Karpas-422 (cell line): ENCODE measurements around the gene PXDN. TPM values are rescaled to one million over a fixed set of nuclear protein-coding genes. Genes with fewer than 3 reads are reported as not detected.

Experiments
- DNase-seq: peaks from one replicate; pipeline ENCODE4 v3.0.0-alpha.2; 2015
- H2AFZ ChIP-seq: fragments of 200-600 bp; sonication (generic); 2 replicates; pipeline ENCODE4 v1.6.1; 2014; ENCODE audit warnings: antibody characterized with exemption, low read length, mixed read lengths
- H3K27ac ChIP-seq: fragments of 200-600 bp; sonication (generic); 2 replicates; pipeline ENCODE4 v1.5.1; 2014; ENCODE audit warnings: mild to moderate bottlenecking, low read length, moderate library complexity
- H3K27me3 ChIP-seq: fragments of 200-600 bp; sonication (generic); 2 replicates; pipeline ENCODE4 v1.6.1; 2014; ENCODE audit warnings: low read length, mixed read lengths
- H3K36me3 ChIP-seq: fragments of 200-600 bp; sonication (generic); 2 replicates; pipeline ENCODE4 v1.6.1; 2014; ENCODE audit warnings: low read length, mixed read lengths; ENCODE audit not compliant: insufficient read depth
- H3K4me1 ChIP-seq: fragments of 200-600 bp; sonication (generic); 2 replicates; pipeline ENCODE4 v1.6.1; 2014; ENCODE audit warnings: mild to moderate bottlenecking, low read length, mixed read lengths
- H3K4me2 ChIP-seq: fragments of 200-600 bp; sonication (generic); 2 replicates; pipeline ENCODE4 v1.6.1; 2014; ENCODE audit warnings: low read length, low read depth, mild to moderate bottlenecking; ENCODE audit not compliant: poor library complexity, severe bottlenecking
- H3K4me3 ChIP-seq: fragments of 200-600 bp; sonication (generic); 2 replicates; pipeline ENCODE4 v1.5.1; 2014; ENCODE audit warnings: mild to moderate bottlenecking, antibody characterized with exemption, low read length, mixed read lengths
- H3K79me2 ChIP-seq: fragments of 200-600 bp; sonication (generic); 2 replicates; pipeline ENCODE4 v1.6.1; 2014; ENCODE audit warnings: mild to moderate bottlenecking, low read length, mixed read lengths
- H3K9ac ChIP-seq: fragments of 200-600 bp; sonication (generic); 2 replicates; pipeline ENCODE4 v1.6.0; 2014; ENCODE audit warnings: low read length
- H3K9me2 ChIP-seq: fragments of 200-600 bp; sonication (generic), shearing (Covaris generic); replicated peaks from 2 replicates; pipeline ENCODE4 v1.6.0; 2014; ENCODE audit warnings: mild to moderate bottlenecking, low read length, moderate library complexity; ENCODE audit not compliant: insufficient read depth
- H3K9me3 ChIP-seq: fragments of 300-700, 200-600 bp; sonication (generic); 2 replicates; pipeline ENCODE4 v1.6.1; 2014; ENCODE audit warnings: low read length, mixed read lengths
- H4K20me1 ChIP-seq: fragments of 200-600 bp; sonication (generic); 2 replicates; pipeline ENCODE4 v1.6.1; 2014; ENCODE audit warnings: mild to moderate bottlenecking, antibody characterized with exemption, low read length, low read depth; ENCODE audit not compliant: insufficient read depth
- total RNA-seq: library from RNA; depleted of rRNA; stranded (reverse); fragments of >200 nt; shearing (Covaris generic); gene quantifications from 2 replicates; pipeline ENCODE4 v1.2.3, GENCODE V29; 2014; ENCODE audit warnings: low replicate concordance

PXDN gene
- total RNA-seq, 1 experiment from 2014 or later, result not detected

DNA sequence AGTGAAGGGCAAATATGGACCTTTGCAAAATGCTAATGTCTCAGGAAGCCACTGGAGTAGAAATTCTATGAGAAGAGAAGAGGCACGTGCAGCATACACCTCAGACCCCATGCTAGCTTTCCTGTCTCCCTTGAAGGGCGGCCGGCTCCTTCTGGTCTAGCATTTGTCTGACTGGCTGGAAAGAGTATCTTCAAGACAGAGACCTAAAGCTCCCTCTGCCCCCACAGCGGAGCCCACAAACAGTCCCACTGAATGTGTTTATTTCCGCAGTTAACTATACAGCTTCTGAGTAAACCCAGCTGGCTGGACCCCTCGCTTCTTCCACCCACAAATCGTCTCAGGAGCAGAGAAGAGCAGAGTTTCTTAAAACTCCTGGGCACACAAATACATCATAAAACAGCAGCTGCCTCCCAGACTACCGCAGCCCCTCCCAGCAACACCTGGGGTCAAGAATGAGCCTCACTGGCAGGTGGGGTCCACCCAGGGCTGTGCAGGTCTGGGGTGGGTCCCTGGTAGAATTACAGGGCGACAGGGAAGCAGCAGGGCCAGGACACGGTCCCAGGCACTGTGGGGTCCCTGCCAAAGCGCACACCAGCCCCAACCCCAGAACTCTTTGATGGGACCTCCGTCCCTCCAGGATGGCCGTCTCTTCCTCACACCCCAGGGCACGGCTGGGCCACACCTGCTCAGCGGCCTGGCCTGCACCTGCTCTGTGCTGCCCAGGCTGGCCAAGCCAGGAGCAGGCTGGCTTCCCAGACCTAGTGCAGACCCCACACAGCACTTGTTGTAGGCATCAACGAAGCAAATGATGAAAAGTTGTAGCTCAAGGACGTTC lies 103.8 kb downstream of the PXDN start:
- no peaks in the 10 kb centered on the region for H3K9me3 ChIP-seq
- H3K4me3 ChIP-seq, result no peak overlapping the region
- no peaks in the 10 kb centered on the region for H3K4me1 ChIP-seq
- no peak overlapping the region for H3K4me2 ChIP-seq
- no peaks in the 10 kb centered on the region for H3K9me2 ChIP-seq
- H4K20me1 ChIP-seq, result no peaks in the 10 kb centered on the region
- DNase-seq, result no peak
- no peaks in the 10 kb centered on the region for H3K36me3 ChIP-seq
- no peaks in the 10 kb centered on the region for H3K27me3 ChIP-seq
- H3K9ac ChIP-seq, result no peak overlapping the region
- no peak overlapping the region for H2AFZ ChIP-seq
- H3K79me2 ChIP-seq, result no peaks in the 10 kb centered on the region
- no peak overlapping the region for H3K27ac ChIP-seq

DNA sequence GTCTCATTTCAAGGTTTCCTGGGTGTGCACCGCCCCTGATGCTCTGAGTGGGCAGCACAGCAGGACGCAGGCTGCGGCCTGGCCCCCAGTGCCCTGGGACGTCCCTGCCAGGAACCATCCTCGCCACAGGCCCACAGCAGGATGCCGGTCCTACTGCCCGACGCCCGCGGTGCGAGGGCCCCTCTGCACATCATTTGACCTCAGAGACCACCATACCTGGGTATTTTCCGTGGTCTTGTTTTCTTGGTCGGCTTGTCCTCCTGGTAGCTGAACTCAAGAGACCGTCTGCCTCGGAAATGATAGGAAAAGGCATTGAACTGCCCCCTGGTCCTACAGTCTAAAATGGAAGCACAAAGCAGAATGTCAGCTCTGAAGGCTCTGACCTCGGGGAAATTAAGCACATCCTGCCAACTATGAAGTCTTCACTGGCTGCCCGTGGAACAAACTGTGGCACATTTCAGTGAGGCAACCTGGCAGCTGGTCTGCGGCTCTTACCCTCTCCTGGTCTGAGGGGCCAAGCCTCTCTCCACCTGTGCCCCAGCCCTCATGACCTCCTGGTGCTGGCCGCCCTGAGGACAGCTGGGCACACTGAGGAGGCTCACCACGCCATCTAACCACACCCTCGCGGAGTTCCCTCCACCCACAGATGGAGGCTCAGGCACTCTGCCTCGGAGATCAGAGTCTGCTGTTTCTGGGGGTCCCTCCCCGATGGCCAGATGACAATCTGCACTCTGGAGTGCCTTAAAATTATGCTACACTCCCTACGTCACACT lies 105.0 kb downstream of the PXDN start:
- DNase-seq, result no peak
- Histone ChIP-seq H3K9ac (no peak overlapping the region), H3K27me3 (no peaks in the 10 kb centered on the region), H4K20me1 (no peaks in the 10 kb centered on the region), H3K4me3 (no peak overlapping the region), H3K4me1 (no peaks in the 10 kb centered on the region), H3K79me2 (no peaks in the 10 kb centered on the region), H3K9me2 (no peaks in the 10 kb centered on the region), H3K9me3 (no peaks in the 10 kb centered on the region), H3K27ac (no peak overlapping the region), H3K36me3 (no peaks in the 10 kb centered on the region), H3K4me2 (no peak overlapping the region), H2AFZ (no peak overlapping the region)

DNA sequence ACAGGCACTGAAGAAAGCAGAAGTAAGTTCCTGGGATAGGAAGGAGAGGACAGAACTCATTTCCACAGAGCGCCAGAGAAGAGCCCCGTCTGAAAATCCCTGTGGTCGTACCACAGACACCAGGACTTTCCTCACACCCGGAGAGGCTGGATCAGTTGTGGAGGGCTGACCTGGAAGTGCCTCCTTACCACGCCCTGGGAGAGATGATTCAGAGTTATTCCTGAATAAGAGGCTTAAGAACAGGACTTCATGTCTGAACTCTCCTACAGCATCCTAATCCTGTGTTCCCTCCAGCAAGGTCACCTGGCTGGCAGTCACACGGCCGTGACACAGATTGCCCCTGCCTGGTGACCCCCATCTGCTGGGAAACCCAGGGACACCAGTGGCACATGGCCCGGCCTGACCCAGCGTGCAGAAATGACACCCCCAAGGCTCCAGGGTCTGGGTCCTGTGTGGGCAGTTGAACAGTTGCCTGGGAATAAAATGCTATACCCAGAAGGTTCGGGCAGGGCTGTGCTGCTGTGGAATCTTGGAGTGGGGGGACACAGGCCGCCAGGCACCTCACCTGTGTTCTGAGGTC lies 105.9 kb downstream of the PXDN start:
- Histone ChIP-seq H3K4me2 (no peak overlapping the region), H2AFZ (no peak overlapping the region), H3K4me1 (no peaks in the 10 kb centered on the region), H3K27ac (no peak overlapping the region), H3K9ac (no peak overlapping the region), H3K79me2 (no peaks in the 10 kb centered on the region), H3K9me3 (no peaks in the 10 kb centered on the region), H3K9me2 (no peaks in the 10 kb centered on the region), H4K20me1 (no peaks in the 10 kb centered on the region), H3K27me3 (no peaks in the 10 kb centered on the region), H3K4me3 (no peak overlapping the region), H3K36me3 (no peaks in the 10 kb centered on the region)
- DNase-seq, result no peak

DNA sequence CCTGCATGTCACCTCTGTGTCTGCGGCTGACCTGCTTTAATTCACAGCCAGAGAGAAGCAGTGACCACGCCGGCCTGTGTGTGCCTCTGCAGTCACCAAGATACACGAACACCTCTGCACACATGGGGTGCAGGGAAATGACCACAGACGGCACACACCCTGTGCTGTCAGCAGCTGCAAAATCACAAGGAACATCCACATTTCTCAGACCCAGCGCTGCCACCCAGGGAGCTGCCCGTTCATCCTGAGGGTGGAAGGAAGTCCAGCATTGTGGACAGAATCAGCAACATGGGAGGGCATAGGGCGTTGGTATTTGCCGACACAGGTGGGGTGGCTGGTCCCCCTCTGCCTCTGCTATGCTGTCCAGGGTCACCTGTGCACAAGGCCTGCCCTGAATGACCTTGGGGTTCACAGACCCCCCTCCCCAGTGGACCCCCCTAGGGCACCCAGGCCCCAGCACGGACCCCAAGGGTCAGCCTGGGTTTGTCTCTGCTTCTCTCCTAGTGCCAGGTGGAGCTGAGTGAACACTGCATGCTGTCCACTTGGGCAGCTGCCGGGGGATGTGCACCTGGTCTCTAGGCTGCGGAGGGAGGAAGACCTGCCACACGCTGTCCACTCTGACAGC lies 107.4 kb downstream of the PXDN start:
- Histone ChIP-seq H3K4me2 (no peak overlapping the region), H3K79me2 (no peaks in the 10 kb centered on the region), H3K4me3 (no peak overlapping the region), H3K4me1 (no peaks in the 10 kb centered on the region), H3K9me3 (no peaks in the 10 kb centered on the region), H3K27me3 (no peaks in the 10 kb centered on the region), H3K9me2 (no peaks in the 10 kb centered on the region), H2AFZ (no peak overlapping the region), H3K27ac (no peak overlapping the region), H3K9ac (no peak overlapping the region), H4K20me1 (no peaks in the 10 kb centered on the region), H3K36me3 (no peaks in the 10 kb centered on the region)
- DNase-seq, result no peak

DNA sequence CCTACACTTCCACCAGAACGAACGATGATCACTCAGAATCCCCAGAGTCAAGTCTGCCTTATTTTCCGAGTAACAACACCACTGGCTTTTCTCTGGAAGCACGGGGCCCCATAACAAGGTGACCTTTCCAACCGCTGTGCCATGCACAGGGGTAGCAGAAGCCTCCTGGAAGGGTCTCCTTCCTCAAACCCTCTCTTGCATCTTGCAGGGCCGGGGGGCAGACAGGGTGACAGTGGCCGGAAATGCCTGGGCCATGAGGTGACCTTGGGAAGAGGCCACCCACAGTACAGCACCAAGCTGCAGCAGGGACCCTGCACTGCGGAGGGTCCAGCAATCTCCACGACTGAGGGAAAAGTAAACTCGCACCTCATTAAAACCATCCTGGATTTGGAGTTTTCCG lies 108.5 kb downstream of the PXDN start:
- H3K9me2 ChIP-seq, result no peaks in the 10 kb centered on the region
- H2AFZ ChIP-seq, result no peak overlapping the region
- H3K9ac ChIP-seq, result no peak overlapping the region
- DNase-seq, result no peak
- H4K20me1 ChIP-seq, result no peaks in the 10 kb centered on the region
- H3K79me2 ChIP-seq, result no peaks in the 10 kb centered on the region
- no peak overlapping the region for H3K27ac ChIP-seq
- no peaks in the 10 kb centered on the region for H3K4me1 ChIP-seq
- no peaks in the 10 kb centered on the region for H3K27me3 ChIP-seq
- H3K4me2 ChIP-seq, result no peak overlapping the region
- no peak overlapping the region for H3K4me3 ChIP-seq
- H3K9me3 ChIP-seq, result no peaks in the 10 kb centered on the region
- H3K36me3 ChIP-seq, result no peaks in the 10 kb centered on the region

DNA sequence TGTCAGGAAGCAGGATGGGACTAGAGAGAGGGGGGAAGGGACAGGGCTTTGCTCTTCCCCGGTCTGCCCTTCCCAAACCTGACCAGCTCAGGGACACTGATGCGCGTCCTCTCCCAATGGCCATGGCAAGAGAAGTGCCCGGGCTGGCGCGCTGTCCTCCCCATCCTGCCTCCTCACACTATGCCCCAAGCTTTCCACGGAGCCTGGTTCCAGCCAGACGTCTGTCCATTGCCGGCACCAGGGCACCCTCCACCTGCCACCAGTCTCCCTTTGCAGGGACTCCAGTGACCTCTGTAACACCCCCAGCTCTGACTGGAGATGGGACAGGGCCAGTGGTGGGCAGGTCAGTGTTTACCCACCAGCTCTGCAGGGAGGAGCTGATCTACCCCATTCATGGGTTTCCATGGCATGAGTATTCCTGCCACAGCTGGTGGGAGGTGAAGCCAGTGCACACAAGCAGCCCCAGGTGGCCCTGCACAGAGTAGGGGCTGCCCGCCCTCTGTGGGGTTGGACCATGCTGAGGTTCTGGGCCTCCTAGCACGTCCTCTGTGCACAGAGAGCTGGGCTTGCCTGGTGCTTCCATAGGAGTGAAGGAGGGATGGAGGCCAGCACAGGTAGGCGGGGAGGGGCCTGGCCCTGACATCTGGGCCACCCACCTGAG lies 109.5 kb downstream of the PXDN start:
- Histone ChIP-seq H3K9ac (no peak overlapping the region), H3K4me1 (no peaks in the 10 kb centered on the region), H3K9me3 (no peaks in the 10 kb centered on the region), H3K9me2 (no peaks in the 10 kb centered on the region), H2AFZ (no peak overlapping the region), H3K36me3 (no peaks in the 10 kb centered on the region), H3K27me3 (no peaks in the 10 kb centered on the region), H4K20me1 (no peaks in the 10 kb centered on the region), H3K4me3 (no peak overlapping the region), H3K27ac (no peak overlapping the region), H3K4me2 (no peak overlapping the region), H3K79me2 (no peaks in the 10 kb centered on the region)
- DNase-seq, result no peak

DNA sequence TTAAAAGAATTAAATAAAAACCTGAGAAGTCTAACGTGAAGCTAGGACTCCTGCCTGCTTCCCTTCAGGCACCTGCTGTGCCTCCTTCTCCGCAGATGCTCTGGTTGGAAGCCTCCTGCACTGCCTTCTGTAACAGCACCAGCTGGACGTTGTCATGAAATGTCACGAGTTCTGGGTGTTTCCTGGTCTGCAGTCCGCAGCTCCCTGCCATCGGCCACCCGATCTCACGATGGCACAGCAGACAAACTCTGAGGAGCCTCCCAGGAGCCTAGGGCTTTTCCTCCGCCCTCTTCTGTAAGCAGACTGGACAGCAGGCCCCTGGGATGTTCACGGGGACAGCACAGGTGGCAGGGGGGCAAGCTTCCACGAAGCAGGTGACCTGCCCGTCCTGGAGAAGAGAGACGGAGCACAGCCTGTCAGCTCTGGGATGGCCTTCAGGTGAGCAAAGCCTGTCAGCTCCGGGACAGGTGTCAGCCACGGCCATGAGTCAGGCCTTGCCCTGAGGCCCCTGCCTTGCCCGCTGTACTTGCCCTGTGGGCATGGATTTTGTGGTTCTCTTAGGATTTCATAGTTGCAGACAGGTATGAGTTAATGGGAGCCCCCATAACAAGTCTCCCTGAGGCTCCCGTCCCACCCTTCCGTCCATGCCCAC lies 110.3 kb downstream of the PXDN start:
- H3K4me1 ChIP-seq, result no peaks in the 10 kb centered on the region
- no peak for DNase-seq

More for the DNA sequence above, 110.3 kb downstream of the PXDN start:
- Histone ChIP-seq H3K27me3 (no peaks in the 10 kb centered on the region), H3K9ac (no peak overlapping the region), H3K79me2 (no peaks in the 10 kb centered on the region), H2AFZ (no peak overlapping the region), H3K9me2 (no peaks in the 10 kb centered on the region), H3K4me2 (no peak overlapping the region), H3K27ac (no peak overlapping the region), H4K20me1 (no peaks in the 10 kb centered on the region), H3K36me3 (no peaks in the 10 kb centered on the region), H3K4me3 (no peak overlapping the region), H3K9me3 (no peaks in the 10 kb centered on the region)
